ENCODE data around the gene SST.

Gene SST

DNA sequence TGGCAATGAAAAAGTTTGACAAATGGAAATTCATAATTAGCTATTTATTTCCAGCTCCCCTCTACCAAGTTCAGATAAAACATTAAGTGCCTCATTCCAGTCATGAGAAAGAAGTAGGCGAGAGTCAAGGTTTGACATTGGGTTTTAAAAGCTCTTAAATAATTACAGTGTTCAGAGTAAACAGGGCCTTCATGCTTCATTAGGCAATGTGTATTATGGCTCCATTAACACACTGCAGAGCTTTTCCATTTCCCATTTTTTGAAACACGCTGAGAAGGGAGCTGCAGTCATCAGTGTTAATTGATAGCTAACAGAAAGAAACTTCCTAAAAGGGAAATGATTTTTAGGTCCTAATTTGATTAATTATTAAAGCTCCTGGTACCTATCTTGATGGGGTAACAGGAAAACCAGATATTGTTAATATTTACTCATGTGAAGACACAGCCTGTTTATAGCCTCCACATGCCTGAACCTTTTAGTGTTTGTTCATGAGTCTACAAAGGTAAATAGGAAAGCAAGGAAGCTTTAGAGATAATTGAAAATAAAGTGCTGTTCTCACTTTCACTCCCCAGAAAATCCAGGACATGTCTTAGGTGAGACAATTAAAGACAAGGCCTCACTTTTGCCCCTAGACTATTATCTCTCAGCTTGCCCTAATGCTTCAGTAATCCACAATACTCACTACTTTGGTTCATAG, 28.7 kb downstream of the SST start:
- in situ Hi-C loops (cut with MboI; ENCODE audit: low sequenced_read_pairs, unreplicated experiment): no loop called here
- no peak for DNase-seq (ENCODE audit: low spot score)
- TF ChIP-seq CTCF (IDR thresholded peaks at IDR 0.05; ENCODE audit: borderline replicate concordance, control extremely low read depth, extremely low read depth, insufficient read depth, missing control alignments): no peak

DNA sequence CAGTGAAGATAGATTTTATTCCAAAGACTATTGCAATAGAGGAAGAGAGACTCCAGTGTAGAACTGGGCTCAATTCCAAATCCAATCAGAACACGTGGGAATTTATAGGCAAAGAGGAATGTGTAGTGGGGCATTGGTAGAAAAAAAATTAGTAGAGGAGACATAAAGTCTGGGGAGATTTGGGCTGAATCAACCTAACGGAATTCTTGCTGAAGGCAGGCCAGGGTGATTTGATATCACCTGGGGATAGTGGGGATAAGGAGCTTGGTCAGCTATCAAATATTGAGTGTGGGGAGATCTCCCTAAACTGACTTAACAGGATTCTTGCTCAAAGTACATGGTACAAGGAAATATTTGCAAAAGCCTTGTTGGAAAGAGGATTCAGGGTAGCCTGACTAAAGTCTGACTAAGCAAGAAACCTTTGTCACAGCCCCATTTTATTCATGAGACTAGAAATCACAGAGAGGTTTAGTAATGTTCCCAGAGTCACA, 29.6 kb downstream of the SST start:
- in situ Hi-C loops (cut with MboI; ENCODE audit: low sequenced_read_pairs, unreplicated experiment): no loop called here
- no peak for TF ChIP-seq CTCF (IDR thresholded peaks at IDR 0.05; ENCODE audit: borderline replicate concordance, control extremely low read depth, extremely low read depth, insufficient read depth, missing control alignments)
- no peak for DNase-seq (ENCODE audit: low spot score)

DNA sequence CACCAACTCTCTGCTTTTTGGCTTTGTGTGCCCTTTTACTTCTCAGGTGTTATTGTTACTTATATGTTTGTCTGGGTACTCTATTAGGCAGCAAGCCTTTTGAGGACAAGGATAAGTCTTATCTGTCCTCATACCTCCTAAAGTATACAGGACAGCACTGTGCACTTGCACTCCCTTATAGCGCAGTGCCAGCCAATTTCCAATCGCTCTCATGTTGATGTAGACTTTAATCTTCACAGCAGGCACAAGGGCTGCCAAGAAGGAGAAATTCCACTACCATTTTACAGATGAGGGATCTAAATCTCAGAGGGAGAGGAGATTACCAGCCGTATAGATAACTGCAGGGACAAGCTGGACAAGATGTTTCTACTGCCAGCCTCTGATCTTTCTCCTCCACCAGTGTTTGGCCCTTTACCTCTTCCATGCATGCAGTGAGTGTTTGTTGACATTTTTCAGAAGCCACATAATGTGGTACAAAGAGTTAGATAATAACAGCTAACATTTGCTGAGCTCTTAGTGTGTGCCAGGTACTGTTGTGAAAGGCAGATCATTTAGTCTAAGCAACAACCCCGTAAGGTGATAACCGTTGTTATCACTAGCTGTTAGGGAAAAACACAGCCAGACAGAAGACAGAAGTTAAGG, 30.1 kb downstream of the SST start:
- no peak for TF ChIP-seq CTCF (IDR thresholded peaks at IDR 0.05; ENCODE audit: borderline replicate concordance, control extremely low read depth, extremely low read depth, insufficient read depth, missing control alignments)
- in situ Hi-C loops (cut with MboI; ENCODE audit: low sequenced_read_pairs, unreplicated experiment): no loop called here
- no peak for DNase-seq (ENCODE audit: low spot score)

GRCh38 chr3:187636528-187636927, 33.7 kb downstream of the SST start:
- DNase-seq (ENCODE audit: low spot score): no peak
- no peak for TF ChIP-seq CTCF (IDR thresholded peaks at IDR 0.05; ENCODE audit: borderline replicate concordance, control extremely low read depth, extremely low read depth, insufficient read depth, missing control alignments)
- in situ Hi-C loops (cut with MboI; ENCODE audit: low sequenced_read_pairs, unreplicated experiment): no loop called here

DNA sequence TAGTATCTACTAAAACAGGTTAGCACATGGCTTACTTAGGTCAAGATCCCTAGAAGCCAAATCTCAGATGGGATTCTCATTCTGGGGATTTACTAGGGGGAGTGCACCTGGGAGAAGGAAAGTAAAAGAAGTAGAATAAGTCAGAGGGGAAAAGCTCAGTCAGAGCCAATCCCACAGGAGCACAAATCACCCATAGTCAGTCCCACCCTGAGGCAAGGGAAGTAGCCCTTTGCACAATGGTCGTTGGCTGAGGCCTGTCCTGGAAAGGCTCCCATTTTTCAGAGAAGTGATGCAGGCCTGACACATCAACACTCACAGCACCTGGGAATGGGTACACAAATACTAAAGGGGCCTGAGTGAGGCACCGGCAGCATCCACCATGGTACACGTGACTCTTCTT, 39.8 kb downstream of the SST start:
- in situ Hi-C loops (cut with MboI; ENCODE audit: low sequenced_read_pairs, unreplicated experiment): no loop called here
- TF ChIP-seq CTCF (IDR thresholded peaks at IDR 0.05; ENCODE audit: borderline replicate concordance, control extremely low read depth, extremely low read depth, insufficient read depth, missing control alignments): no peak
- no peak for DNase-seq (ENCODE audit: low spot score)

DNA sequence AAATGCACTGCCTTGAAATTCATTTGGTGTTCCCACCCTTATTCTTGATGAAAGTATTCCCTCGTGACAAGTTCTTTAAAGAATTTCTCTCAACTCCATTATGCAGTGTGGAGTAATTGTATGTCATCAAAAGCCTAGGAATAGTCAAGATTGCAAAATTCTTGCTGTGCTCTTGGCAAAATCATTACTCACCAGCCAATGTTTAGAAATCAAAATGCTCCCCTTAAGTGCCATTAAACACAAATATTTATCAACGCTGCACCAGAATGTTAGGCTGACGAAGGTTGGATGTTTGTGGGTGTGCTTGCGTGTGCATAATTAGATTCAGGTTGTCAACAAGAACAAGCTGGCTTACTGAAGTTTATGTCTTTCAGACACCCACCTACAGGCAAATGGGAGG, 40.5 kb downstream of the SST start:
- TF ChIP-seq CTCF (IDR thresholded peaks at IDR 0.05; ENCODE audit: borderline replicate concordance, control extremely low read depth, extremely low read depth, insufficient read depth, missing control alignments): no peak
- in situ Hi-C loops (cut with MboI; ENCODE audit: low sequenced_read_pairs, unreplicated experiment): no loop called here
- no peak for DNase-seq (ENCODE audit: low spot score)

Measured in GM13976 (cell line).